Trophoblast cell (in vitro differentiated cells and primary cell): ENCODE data around the gene STAB1.

Experiments used
- DNase-seq, 2 donors: peaks; one replicate each; pipeline ENCODE4 v3.0.0-alpha.2; 2016
- H2AFZ ChIP-seq: 2 replicates; pipeline ENCODE4 v1.6.1; 2013; ENCODE audit warnings: low read length, moderate library complexity, mild to moderate bottlenecking; ENCODE audit not compliant: insufficient read depth, poor library complexity
- H2AK5ac ChIP-seq: 2 replicates; pipeline ENCODE4 v1.6.1; 2013; ENCODE audit warnings: mild to moderate bottlenecking, low read length
- H2BK120ac ChIP-seq: 2 replicates; pipeline ENCODE4 v1.6.1; 2013; ENCODE audit warnings: low read length, mild to moderate bottlenecking, moderate library complexity; ENCODE audit not compliant: insufficient read depth, poor library complexity
- H2BK12ac ChIP-seq: 2 replicates; pipeline ENCODE4 v1.6.1; 2013; ENCODE audit warnings: mild to moderate bottlenecking, low read length, moderate library complexity
- H2BK5ac ChIP-seq: 2 replicates; pipeline ENCODE4 v1.6.1; 2013; ENCODE audit warnings: low read length, low read depth, moderate library complexity, mild to moderate bottlenecking; ENCODE audit not compliant: poor library complexity
- H3K14ac ChIP-seq: 2 replicates; pipeline ENCODE4 v1.6.1; 2013; ENCODE audit warnings: mild to moderate bottlenecking, low read length
- H3K18ac ChIP-seq: 2 replicates; pipeline ENCODE4 v1.6.1; 2013; ENCODE audit warnings: mild to moderate bottlenecking, low read length
- H3K23ac ChIP-seq: 2 replicates; pipeline ENCODE4 v1.6.1; 2013; ENCODE audit warnings: low read length
- H3K27ac ChIP-seq: 2 replicates; pipeline ENCODE4 v1.5.1; 2013; ENCODE audit warnings: low read depth, mild to moderate bottlenecking, inconsistent platforms, low read length, moderate library complexity
- H3K27me3 ChIP-seq: 2 replicates; pipeline ENCODE4 v1.6.1; 2013; ENCODE audit warnings: inconsistent platforms, mild to moderate bottlenecking, low read length, moderate library complexity; ENCODE audit not compliant: insufficient read depth
- H3K36me3 ChIP-seq, 2 experiments: 1 replicate in 1 of 2; 2 replicates in 1 of 2; pipeline ENCODE4 v1.6.1; 2013; ENCODE audit warnings: low read length in 2 of 2, mild to moderate bottlenecking in 2 of 2, moderate library complexity in 1 of 2; ENCODE audit not compliant: insufficient read depth in 2 of 2, control insufficient read depth in 1 of 2
- H3K4ac ChIP-seq: 2 replicates; pipeline ENCODE4 v1.6.1; 2013; ENCODE audit warnings: low read depth, mild to moderate bottlenecking, low read length, moderate library complexity
- H3K4me1 ChIP-seq, 2 experiments: 1 replicate in 1 of 2; 2 replicates in 1 of 2; pipeline ENCODE4 v1.6.1; 2013; ENCODE audit warnings: low read length in 2 of 2, mild to moderate bottlenecking in 2 of 2, moderate library complexity in 1 of 2; ENCODE audit not compliant: insufficient read depth in 2 of 2, control insufficient read depth in 1 of 2
- H3K4me2 ChIP-seq: 2 replicates; pipeline ENCODE4 v1.6.1; 2013; ENCODE audit warnings: inconsistent platforms, mild to moderate bottlenecking, low read length, moderate library complexity
- H3K4me3 ChIP-seq: 2 replicates; pipeline ENCODE4 v1.5.1; 2013; ENCODE audit warnings: mild to moderate bottlenecking, low read depth, low read length, inconsistent platforms
- H3K79me1 ChIP-seq: one replicate; pipeline ENCODE4 v1.6.1; 2013; ENCODE audit warnings: low read length
- H3K79me2 ChIP-seq: 2 replicates; pipeline ENCODE4 v1.6.1; 2013; ENCODE audit warnings: low read length, mild to moderate bottlenecking; ENCODE audit not compliant: control insufficient read depth, insufficient read depth, poor library complexity
- H3K9ac ChIP-seq: 2 replicates; pipeline ENCODE4 v1.6.1; 2013; ENCODE audit warnings: mild to moderate bottlenecking, low read length
- H3K9me3 ChIP-seq: 2 replicates; pipeline ENCODE4 v1.6.1; 2013; ENCODE audit warnings: low read depth, mild to moderate bottlenecking, control low read depth, inconsistent platforms, low read length; ENCODE audit not compliant: insufficient read depth
- H4K12ac ChIP-seq: 2 replicates; pipeline ENCODE4 v1.6.1; 2013; ENCODE audit warnings: low read depth, mild to moderate bottlenecking, low read length, moderate library complexity
- H4K8ac ChIP-seq: 2 replicates; pipeline ENCODE4 v1.6.1; 2013; ENCODE audit warnings: low read depth, mild to moderate bottlenecking, low read length, moderate library complexity
- H4K91ac ChIP-seq: one replicate; pipeline ENCODE4 v1.6.1; 2013; ENCODE audit warnings: low read depth, mild to moderate bottlenecking, low read length, moderate library complexity
- WGBS: extraction: QIAGEN DNeasy Blood & Tissue Kit; methylation state at CpG from one replicate; pipeline ENCODE4 v1.1.7; 2013; ENCODE audit warnings: missing lambda C conversion rate; ENCODE audit not compliant: insufficient read length, insufficient coverage; ENCODE audit errors: extremely low coverage; 5-methylcytosine and 5-hydroxymethylcytosine counted together

The STAB1 gene

DNA sequence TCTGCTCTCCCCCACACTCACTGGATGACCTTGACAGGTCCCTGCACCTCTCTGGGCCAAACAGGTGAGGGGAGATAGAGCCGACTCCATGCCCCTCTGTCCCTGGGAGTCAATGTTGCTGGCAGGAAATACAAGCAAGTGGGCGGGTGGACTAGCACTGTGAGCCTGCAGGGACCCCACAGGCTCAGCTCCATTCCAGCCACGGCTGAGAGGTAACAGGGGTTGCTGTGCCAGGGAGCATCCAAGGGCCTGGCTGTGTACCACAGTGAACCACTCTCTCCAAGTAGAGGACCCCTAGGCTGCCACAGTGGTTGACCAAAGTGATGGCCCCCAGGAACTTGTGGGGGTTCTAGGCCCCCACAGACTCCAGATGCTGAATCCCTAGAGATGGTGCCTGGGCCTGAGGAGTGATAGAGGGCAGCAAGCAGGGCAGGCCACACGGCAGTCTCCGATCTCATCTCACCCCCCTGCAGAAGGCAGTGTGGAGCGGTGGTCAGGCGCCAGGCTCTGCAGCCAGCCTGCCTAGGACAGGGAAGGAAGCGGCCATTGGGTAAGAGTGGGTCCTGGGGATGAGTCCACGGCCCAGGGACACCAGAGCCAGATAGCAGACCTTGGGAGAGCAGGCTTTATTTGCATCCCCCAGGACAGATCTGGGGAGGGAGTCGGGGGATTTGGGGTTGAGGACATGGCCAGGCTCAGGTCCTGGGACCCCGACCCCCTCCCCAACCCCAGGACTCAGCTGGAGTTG lies 44.5 kb upstream of the STAB1 start:
- Histone ChIP-seq H2BK12ac (peak overlapping the region; percentile 10), H2AFZ (no peak overlapping the region), H2BK120ac (no peak overlapping the region), H3K79me2 (peaks cover 5% of the 10 kb centered on the region), H3K14ac (no peak overlapping the region), H4K91ac (no peak overlapping the region), H3K4ac (no peak overlapping the region), H3K79me1 (peaks cover 8% of the 10 kb centered on the region), H3K36me3 (no peaks in the 10 kb centered on the region), H3K18ac (no peak overlapping the region), H4K12ac (no peak overlapping the region), H2BK5ac (no peak overlapping the region), H3K4me2 (no peak overlapping the region), H3K9ac (no peak overlapping the region), H3K27me3 (no peaks in the 10 kb centered on the region), H3K9me3 (no peaks in the 10 kb centered on the region), H4K8ac (no peak overlapping the region), H2AK5ac (peak overlapping the region; percentile 25), H3K4me3 (no peak overlapping the region), H3K27ac (no peak overlapping the region), H3K4me1 (peaks cover 28 to 34% of the 10 kb centered on the region in 2 experiments), H3K23ac (no peak overlapping the region)
- no CpG with 5 or more reads among the region's 11 CpGs for WGBS
- DNase-seq: no peak

DNA sequence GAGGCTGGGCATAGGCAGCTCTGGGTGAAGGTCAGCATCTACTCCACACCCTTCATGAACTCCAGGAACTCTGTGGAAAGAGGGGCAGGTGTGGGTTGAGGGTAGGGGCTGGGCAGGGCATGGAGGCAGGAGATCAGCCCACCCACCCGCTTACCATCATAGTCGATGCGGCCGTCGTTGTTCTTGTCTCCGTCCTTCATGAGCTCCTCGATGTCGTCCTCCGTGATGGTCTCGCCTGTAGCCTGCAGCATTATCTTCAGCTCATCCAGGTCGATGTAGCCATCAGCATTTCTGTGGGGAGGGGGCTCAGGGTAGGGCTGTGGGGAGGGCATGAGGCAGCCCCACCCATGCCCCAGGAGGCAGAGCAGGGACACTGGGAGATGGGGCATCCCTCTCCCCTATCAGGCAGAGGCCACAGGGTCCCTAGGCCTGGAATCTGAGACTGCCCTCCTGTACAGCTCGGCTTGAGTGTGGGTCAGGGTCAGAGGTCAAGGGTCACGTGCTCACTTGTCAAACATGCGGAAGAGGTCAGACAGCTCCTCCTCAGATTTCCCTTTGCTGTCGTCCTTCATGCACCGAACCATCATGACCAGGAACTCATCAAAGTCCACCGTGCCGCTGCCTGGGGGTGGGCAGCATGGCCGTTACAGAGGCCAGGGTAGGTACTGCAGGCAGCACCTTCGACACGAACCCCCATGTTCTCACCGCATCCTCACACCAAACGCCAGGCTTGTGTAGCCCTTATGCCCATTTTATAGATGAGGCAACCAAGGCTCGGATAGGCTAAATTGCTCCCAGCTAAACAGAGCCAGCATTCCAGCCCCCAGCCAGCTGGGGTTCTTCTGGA lies 43.7 kb upstream of the STAB1 start:
- no peaks in the 10 kb centered on the region for H3K9me3 ChIP-seq
- H3K79me1 ChIP-seq: peaks cover 9% of the 10 kb centered on the region
- no peak overlapping the region for H3K4ac ChIP-seq
- H3K14ac ChIP-seq: no peak overlapping the region
- WGBS: no CpG with 5 or more reads among the region's 24 CpGs
- no peak overlapping the region for H4K8ac ChIP-seq
- H2BK5ac ChIP-seq: no peak overlapping the region
- no peak overlapping the region for H3K23ac ChIP-seq
- H2BK120ac ChIP-seq: no peak overlapping the region
- no peak overlapping the region for H3K9ac ChIP-seq
- no peak overlapping the region for H3K4me2 ChIP-seq
- H3K27me3 ChIP-seq: no peaks in the 10 kb centered on the region
- DNase-seq: peak in 1 of 2 donors; percentile 17
- no peak overlapping the region for H3K4me3 ChIP-seq
- H4K91ac ChIP-seq: no peak overlapping the region
- peaks cover 30 to 36% of the 10 kb centered on the region in 2 experiments for H3K4me1 ChIP-seq
- H2AFZ ChIP-seq: no peak overlapping the region
- H3K27ac ChIP-seq: no peak overlapping the region
- H2AK5ac ChIP-seq: no peak overlapping the region
- no peak overlapping the region for H4K12ac ChIP-seq
- H3K79me2 ChIP-seq: peaks cover 10% of the 10 kb centered on the region
- no peak overlapping the region for H3K18ac ChIP-seq
- H3K36me3 ChIP-seq: no peaks in the 10 kb centered on the region
- H2BK12ac ChIP-seq: no peak overlapping the region

GRCh38 chr3:52452126-52452525 lies 43.0 kb upstream of the STAB1 start:
- Histone ChIP-seq H3K79me2 (peaks cover 12% of the 10 kb centered on the region), H2AK5ac (no peak overlapping the region)

DNA sequence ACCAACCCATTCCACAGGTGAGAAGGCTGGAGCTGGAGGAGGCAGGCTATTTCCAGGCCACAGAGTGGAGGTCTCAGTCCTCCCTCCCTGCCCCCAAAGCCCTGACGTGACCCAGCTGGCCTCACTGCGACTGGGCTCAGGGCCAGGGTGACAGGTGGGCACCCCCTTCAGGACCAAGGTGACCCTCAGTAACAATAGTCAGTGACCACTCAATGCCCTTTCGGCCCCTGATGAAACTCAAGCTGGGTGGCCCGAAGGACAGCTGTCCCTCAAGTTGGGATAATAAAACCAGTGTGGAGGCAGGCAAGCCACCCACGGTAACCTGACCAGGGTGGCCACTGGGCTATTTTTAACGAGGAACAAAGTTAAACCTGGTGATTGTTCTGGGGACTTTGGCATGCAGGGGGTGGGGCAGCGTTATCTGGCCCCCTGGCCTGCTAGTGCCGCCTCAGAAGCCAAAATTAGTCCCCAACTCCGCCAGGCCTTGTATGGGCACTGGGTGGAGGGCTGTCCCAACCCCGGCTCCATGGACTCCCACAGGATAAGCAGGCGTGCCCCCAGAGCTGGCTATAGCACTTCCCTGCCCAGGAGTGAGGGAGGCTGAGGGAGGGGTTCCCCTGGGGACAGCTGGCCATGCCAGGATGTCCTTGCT lies 42.4 kb upstream of the STAB1 start:
- Histone ChIP-seq H3K79me1 (peaks cover 9% of the 10 kb centered on the region), H2AK5ac (no peak overlapping the region), H3K4me3 (no peak overlapping the region), H4K8ac (no peak overlapping the region), H3K14ac (no peak overlapping the region), H3K36me3 (peaks cover 3 to 4% of the 10 kb centered on the region in 2 experiments), H2BK12ac (no peak overlapping the region), H3K4me1 (peaks cover 38 to 44% of the 10 kb centered on the region in 2 experiments), H4K91ac (no peak overlapping the region), H3K79me2 (peaks cover 12% of the 10 kb centered on the region), H2AFZ (no peak overlapping the region), H3K9me3 (no peaks in the 10 kb centered on the region), H3K27ac (no peak overlapping the region), H3K4ac (no peak overlapping the region), H3K9ac (no peak overlapping the region), H3K4me2 (no peak overlapping the region), H2BK5ac (no peak overlapping the region), H2BK120ac (no peak overlapping the region), H3K18ac (no peak overlapping the region), H3K27me3 (no peaks in the 10 kb centered on the region), H4K12ac (no peak overlapping the region), H3K23ac (no peak overlapping the region)
- WGBS: no CpG with 5 or more reads among the region's 11 CpGs
- no peak for DNase-seq

More at GRCh38 chr3:52452126-52452525, 43.0 kb upstream of the STAB1 start:
- Histone ChIP-seq H3K79me1 (peaks cover 9% of the 10 kb centered on the region), H3K4me1 (peaks cover 35 to 41% of the 10 kb centered on the region in 2 experiments), H2BK120ac (no peak overlapping the region), H3K23ac (no peak overlapping the region), H3K9me3 (no peaks in the 10 kb centered on the region), H3K4me3 (no peak overlapping the region), H4K12ac (no peak overlapping the region), H3K14ac (no peak overlapping the region), H4K91ac (no peak overlapping the region), H3K4me2 (no peak overlapping the region), H3K4ac (no peak overlapping the region), H3K36me3 (no peaks in the 10 kb centered on the region), H2BK12ac (no peak overlapping the region), H3K27ac (no peak overlapping the region), H3K9ac (no peak overlapping the region), H2AFZ (no peak overlapping the region), H4K8ac (no peak overlapping the region), H2BK5ac (no peak overlapping the region), H3K18ac (no peak overlapping the region), H3K27me3 (no peaks in the 10 kb centered on the region)
- no peak for DNase-seq
- no CpG with 5 or more reads among the region's 6 CpGs for WGBS
